DMS 273 (cell line): ENCODE measurements around the gene TRIM28.

Experiments used
- DNase-seq: peaks from one replicate; lab custom pipeline; 2025; ENCODE audit not compliant: unreplicated experiment; lab: John Stamatoyannopoulos, UW

Gene TRIM28

GRCh38 chr19:58547323-58548312, 3.8 kb downstream of the TRIM28 start:
- DNase-seq, result no peak

DNA sequence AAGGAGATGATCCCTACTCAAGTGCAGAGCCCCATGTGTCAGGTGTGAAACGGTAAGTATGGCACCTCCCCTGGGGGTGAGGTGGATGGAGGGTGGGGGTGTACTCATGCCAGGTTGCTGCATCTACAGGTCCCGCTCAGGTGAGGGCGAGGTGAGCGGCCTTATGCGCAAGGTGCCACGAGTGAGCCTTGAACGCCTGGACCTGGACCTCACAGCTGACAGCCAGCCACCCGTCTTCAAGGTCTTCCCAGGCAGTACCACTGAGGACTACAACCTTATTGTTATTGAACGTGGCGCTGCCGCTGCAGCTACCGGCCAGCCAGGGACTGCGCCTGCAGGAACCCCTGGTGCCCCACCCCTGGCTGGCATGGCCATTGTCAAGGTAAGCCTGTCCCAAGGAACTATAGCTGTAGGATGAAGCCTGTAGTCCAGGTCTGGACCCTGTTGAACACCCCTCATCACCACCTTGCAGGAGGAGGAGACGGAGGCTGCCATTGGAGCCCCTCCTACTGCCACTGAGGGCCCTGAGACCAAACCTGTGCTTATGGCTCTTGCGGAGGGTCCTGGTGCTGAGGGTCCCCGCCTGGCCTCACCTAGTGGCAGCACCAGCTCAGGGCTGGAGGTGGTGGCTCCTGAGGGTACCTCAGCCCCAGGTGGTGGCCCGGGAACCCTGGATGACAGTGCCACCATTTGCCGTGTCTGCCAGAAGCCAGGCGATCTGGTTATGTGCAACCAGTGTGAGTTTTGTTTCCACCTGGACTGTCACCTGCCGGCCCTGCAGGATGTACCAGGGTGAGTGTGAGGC, 5.2 kb downstream of the TRIM28 start:
- DNase-seq, result no peak

GRCh38 chr19:58549664-58550361, 5.9 kb downstream of the TRIM28 start:
- no peak for DNase-seq

DNA sequence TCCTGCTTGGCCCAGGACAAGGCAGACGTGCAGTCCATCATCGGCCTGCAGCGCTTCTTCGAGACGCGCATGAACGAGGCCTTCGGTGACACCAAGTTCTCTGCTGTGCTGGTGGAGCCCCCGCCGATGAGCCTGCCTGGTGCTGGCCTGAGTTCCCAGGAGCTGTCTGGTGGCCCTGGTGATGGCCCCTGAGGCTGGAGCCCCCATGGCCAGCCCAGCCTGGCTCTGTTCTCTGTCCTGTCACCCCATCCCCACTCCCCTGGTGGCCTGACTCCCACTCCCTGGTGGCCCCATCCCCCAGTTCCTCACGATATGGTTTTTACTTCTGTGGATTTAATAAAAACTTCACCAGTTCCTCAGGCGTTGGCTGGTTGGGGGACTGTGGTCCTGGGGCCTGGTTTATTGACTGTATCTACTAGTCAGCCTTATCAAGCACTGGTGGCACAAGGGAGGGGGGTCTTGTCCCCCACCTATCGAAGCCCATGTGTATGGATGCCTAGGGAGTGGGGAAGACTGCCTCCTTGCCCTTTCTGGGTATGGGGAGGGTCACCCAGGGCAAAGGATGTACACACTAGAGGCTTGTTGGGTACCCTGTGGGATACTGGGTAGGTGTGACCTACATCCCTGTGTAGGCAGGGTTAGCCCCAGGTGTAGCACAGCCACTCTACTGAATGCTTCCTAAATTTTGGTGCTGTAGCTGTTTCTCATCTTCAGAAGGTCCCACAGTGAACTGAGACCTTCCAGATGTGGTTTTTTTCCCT, 6.7 kb downstream of the TRIM28 start:
- DNase-seq, result no peak

DNA sequence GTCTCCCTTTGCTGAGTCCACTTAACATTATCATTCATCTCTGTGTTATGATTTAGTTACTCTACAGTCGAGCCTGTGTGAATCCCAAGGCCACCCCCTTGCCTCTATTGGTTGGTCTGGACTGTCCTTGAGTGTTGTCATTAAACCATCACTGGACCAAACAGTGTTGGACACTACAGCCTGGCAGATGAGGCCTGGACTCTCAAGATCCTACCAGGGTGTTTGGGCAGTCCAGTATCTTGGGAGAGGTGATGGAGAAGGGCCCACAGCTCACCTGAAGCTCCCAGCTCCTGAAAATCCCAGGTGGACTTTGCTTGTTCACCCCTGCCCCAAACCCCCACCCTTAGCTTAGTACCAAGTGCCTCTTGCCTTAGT, 7.2 kb downstream of the TRIM28 start:
- no peak for DNase-seq

GRCh38 chr19:58551577-58552471, 8.0 kb downstream of the TRIM28 start:
- DNase-seq, result no peak

DNA sequence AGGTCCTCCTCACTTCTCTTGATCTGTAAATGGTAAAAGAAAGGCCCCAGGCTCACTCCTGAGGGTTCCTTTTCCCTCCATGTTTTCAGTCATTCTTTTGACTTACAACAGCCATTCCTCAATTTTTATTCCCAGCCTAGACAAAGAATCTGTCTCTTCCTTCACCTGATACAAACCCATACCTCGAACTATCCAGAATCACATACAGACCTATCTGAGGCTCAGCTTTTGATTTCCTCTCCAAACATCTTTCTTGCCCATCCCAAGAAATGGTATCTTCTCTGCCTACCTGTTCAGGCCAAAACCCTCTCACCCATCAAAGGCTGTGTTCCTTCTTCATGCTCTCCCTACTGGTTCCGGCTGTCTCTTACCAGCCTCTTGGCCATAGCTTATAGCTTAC, 8.8 kb downstream of the TRIM28 start:
- DNase-seq, result no peak

DNA sequence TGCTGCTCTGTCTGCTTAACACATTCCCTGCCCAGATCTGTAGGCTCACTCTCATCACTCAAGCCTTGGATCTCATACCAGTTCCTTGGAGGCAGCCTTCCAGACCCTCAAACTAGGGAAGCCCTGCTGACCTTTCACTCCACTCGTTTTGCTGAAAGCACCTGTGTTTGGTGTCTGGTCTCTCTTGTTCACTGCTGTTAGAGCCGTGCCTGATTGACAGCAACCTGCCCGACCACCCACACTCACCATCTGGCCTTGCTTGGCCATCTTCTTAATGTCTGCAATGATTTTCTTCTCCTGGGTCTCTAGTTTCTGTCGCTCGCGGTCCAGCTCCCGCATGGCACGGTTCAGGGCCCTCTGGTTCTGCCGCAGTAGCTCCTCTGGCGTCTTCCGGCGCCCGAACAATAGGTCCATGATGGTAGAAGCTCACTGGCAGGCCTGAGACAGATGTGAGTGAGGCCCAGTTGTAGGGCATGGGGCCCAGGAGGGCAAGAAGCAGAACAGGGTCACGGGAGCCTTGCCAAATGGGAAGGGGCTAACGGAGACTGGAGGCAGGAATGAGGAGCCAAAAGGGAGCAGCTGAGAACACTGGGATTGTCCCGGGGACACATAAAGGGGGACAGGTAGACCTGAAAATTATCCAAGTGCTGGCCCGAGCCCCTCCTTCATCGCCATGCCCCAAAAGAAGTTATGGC, 10.1 kb downstream of the TRIM28 start:
- DNase-seq, result no peak

- DNase-seq, result no peak
These were observed 10.9 kb downstream of the TRIM28 start, which contains the start of gene CHMP2A for GRCh38 chr19:58554494-58555368. Gene CHMP2A (minus strand): TSS chr19:58555105. CDS start chr19:58554212, 893 bp downstream.

GRCh38 chr19:58555369-58555885, 11.6 kb downstream of the TRIM28 start:
- DNase-seq, result no peak

DNA sequence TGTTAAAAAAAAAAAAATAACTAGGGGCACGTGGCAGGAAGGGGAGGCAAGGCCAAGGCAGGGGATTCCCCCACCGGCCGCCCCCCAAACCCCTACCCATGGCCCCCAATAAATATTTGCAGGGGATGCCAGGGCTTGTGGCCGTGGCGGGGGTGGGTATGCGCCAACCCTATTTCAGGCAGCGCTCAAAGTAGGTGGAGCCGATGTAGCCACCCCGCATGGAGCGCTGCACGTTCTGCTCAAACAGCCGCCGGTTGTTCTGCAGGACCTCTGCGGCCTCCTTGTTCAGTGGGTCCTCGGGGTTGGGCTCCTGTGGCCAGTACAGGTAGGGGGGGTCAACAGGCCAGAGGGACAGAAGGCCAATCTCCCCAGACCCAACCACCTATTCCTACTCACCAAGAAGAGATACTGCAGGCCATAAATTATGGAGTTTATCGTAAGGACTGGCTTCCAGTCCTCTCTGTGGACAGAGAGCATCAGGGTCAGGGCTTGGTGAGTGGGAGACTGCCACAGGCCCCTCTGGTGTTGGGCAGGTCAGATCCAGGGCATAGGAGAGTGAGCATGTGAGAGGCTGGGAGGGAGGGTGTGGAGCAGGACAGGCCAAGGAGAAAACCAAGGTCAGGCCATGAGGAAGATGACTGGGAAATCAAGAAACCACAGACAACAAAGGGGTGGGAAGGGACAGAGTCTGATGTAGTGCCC, 12.2 kb downstream of the TRIM28 start:
- DNase-seq, result no peak

- DNase-seq, result no peak
These were observed 12.9 kb downstream of the TRIM28 start for GRCh38 chr19:58556622-58557220.

GRCh38 chr19:58557221-58558065, 13.6 kb downstream of the TRIM28 start:
- DNase-seq, result no peak

DNA sequence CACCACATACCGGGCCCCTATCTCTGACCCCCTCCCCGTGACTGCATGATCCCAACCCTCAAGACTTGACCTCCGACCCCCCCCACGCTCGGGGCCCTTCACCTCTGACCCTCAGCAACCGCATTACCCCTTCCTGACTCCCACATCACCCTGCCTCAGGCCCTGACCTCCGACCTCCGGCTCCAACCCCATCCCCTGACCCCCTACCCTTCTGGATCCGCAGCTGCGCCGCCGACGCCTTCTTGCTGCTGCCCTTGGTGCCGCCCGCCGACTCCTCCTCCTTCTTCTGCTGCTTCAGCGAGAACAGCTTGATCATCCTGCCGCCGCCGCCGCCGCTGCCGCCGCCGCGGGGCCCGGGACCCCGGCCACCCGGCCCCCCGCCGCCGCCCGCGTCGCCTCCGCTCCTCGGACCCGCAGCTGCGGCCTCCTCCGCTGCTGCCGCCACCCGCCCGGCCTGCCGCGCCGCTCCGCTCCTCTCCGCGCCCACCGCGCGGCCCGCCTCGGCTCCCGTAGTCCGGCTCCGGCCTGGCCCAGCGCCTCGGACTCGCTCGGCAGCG, 14.3 kb downstream of the TRIM28 start, which contains the start of gene UBE2M:
Gene UBE2M (minus strand): TSS at position 546 of the 557 bp plus-strand sequence. CDS start 230 bp downstream, at position 316.
- DNase-seq, result no peak

GRCh38 chr19:58558623-58559274, 14.9 kb downstream of the TRIM28 start:
- no peak for DNase-seq
